GM12878 (cell line): Measurements from ENCODE around the gene YTHDC1. TPM values are rescaled to one million over a fixed set of nuclear protein-coding genes. Genes with fewer than 3 reads are reported as not detected.

Source experiments
- ATAC-seq: fragments of 200-7000 bp; cut with Tn5 transposase; 3 replicates; pipeline ENCODE4 v1.9.1; 2020; ENCODE audit warnings: mild to moderate bottlenecking, moderate library complexity
- BruUV-seq: library from RNA; stranded (reverse); fragments of 400-500 nt; replicated peaks from 2 replicates; lab custom pipeline; 2021; lab: Mats Ljungman, UMichigan
- CTCF ChIA-PET: fragments of 300-600 bp; sonication (Branson Sonifier 250); formaldehyde crosslinking; extraction: SDS; loops from one replicate; lab custom pipeline; 2021; ENCODE audit warnings: inconsistent platforms; lab: Yijun Ruan, JAX
- POLR2A ChIA-PET: fragments of 350-600 bp; formaldehyde crosslinking; extraction: SDS; loops from one replicate; lab custom pipeline; 2021; ENCODE audit warnings: inconsistent platforms; lab: Charles Lee
- RAD21 ChIA-PET: fragments of 300-600 bp; sonication (Branson Sonifier 250); formaldehyde crosslinking; loops from one replicate; lab custom pipeline; 2023; ENCODE audit warnings: antibody characterized with exemption; ENCODE audit not compliant: unreplicated experiment; lab: Charles Lee
- SMC1A ChIA-PET: fragments of 300-600 bp; sonication (Branson Sonifier 250); formaldehyde crosslinking; loops from one replicate; lab custom pipeline; 2023; ENCODE audit not compliant: unreplicated experiment, uncharacterized antibody; lab: Charles Lee
- DNase-seq: peaks from one replicate; pipeline ENCODE4 v3.0.0-alpha.2; 2011; ENCODE audit warnings: low read depth, low spot score
- FAIRE-seq: peaks from 3 replicates; lab custom pipeline; 2011; peaks lifted over from hg19 to GRCh38; lab: Jason Lieb, UNC
- H2AFZ ChIP-seq: 2 replicates; pipeline ENCODE4 v1.6.0; 2011; ENCODE audit warnings: low read depth, low read length, control low read depth; ENCODE audit not compliant: control insufficient read depth
- H3K27ac ChIP-seq: 2 replicates; pipeline ENCODE4 v1.5.1; 2011; ENCODE audit warnings: control low read depth; ENCODE audit not compliant: control insufficient read depth, insufficient read depth
- H3K27me3 ChIP-seq, 2 experiments: replicated peaks in 1 of 2; 2 replicates each; pipeline versions ENCODE4 v1.6.0 to v1.6.1; 2011; ENCODE audit warnings: low read length in 1 of 2; ENCODE audit not compliant: control insufficient read depth in 2 of 2, insufficient read depth in 2 of 2
- H3K36me3 ChIP-seq, 2 experiments: 2 replicates each; pipeline ENCODE4 v1.5.1; 2011; ENCODE audit warnings: low read length in 1 of 2; ENCODE audit not compliant: control insufficient read depth in 2 of 2, insufficient read depth in 2 of 2
- H3K4me1 ChIP-seq: 2 replicates; pipeline ENCODE4 v1.6.1; 2011; ENCODE audit warnings: mild to moderate bottlenecking, low read length, moderate library complexity, mixed read lengths; ENCODE audit not compliant: control insufficient read depth, insufficient read depth
- H3K4me2 ChIP-seq: 2 replicates; pipeline ENCODE4 v1.6.0; 2011; ENCODE audit warnings: control low read depth; ENCODE audit not compliant: control insufficient read depth, insufficient read depth
- H3K4me3 ChIP-seq: fragments of 200-600 bp; sonication (generic); 2 replicates; pipeline ENCODE4 v1.5.1; 2016
- H3K79me2 ChIP-seq: 2 replicates; pipeline ENCODE4 v1.6.0; 2011; ENCODE audit warnings: low read length; ENCODE audit not compliant: control insufficient read depth, insufficient read depth
- H3K9ac ChIP-seq: 2 replicates; pipeline ENCODE4 v1.8.0; 2011; ENCODE audit warnings: low read length, control low read depth, mixed read lengths; ENCODE audit not compliant: control insufficient read depth, insufficient read depth
- H3K9me3 ChIP-seq: replicated peaks from 3 replicates; pipeline ENCODE4 v1.5.1; 2011; ENCODE audit warnings: mild to moderate bottlenecking, low read length; ENCODE audit not compliant: control insufficient read depth, insufficient read depth
- H4K20me1 ChIP-seq: 2 replicates; pipeline ENCODE4 v1.6.0; 2011; ENCODE audit not compliant: control insufficient read depth, insufficient read depth
- IKZF1 ChIP-seq: fragments of 450-650 bp; conservative IDR thresholded peaks from 2 replicates; pipeline ENCODE4 v1.6.1; 2017; ENCODE audit warnings: antibody characterized with exemption, mild to moderate bottlenecking
- KDM1A ChIP-seq: fragments of 200-600 bp; sonication (generic); IDR thresholded peaks from 2 replicates; pipeline ENCODE4 v1.6.1; 2016; ENCODE audit warnings: borderline replicate concordance
- STAT1 ChIP-seq: fragments of 450-650 bp; conservative IDR thresholded peaks from 2 replicates; pipeline ENCODE4 v1.6.1; 2014; ENCODE audit warnings: antibody characterized with exemption, mild to moderate bottlenecking
- TCF12 ChIP-seq: IDR thresholded peaks from 2 replicates; pipeline ENCODE4 v1.6.1; 2011; ENCODE audit warnings: low read depth, mild to moderate bottlenecking, low read length
- ZBED1 ChIP-seq: IDR thresholded peaks from 2 replicates; pipeline ENCODE4 v1.6.1; 2016; ENCODE audit warnings: borderline replicate concordance
- WGBS: methylation state at CpG from one replicate; pipeline ENCODE4 v1.1.6; 2016; ENCODE audit warnings: low lambda C conversion rate; ENCODE audit not compliant: insufficient replicate concordance, insufficient coverage; ENCODE audit errors: missing lambda C conversion rate; 5-methylcytosine and 5-hydroxymethylcytosine counted together
- in situ Hi-C: fragments of 300-500 bp; cut with MboI; formaldehyde crosslinking; loops from 9 replicates; pipeline ENCODE4 v1.14.3; 2018; ENCODE audit warnings: mixed read lengths
- intact Hi-C: fragments of 100-400 bp; cut with micrococcal nuclease; formaldehyde crosslinking; loops from one replicate; pipeline ENCODE4 v1.14.2; 2022; ENCODE audit not compliant: unreplicated experiment
- polyA plus RNA-seq, 11 experiments: library from polyadenylated mRNA; depleted of rRNA in 4 of 11; unstranded in 6 of 11; stranded (reverse) in 5 of 11; fragments of >200 nt; fragmentation: Nextera tagmentation in 4 of 11; fragmentation: Illumina TruSeq in 1 of 11; extraction: Ambion mirVana in 4 of 11; extraction: Trizol in 1 of 11; gene quantifications; 1 replicate in 1 of 11; 2 replicates in 10 of 11; pipeline versions ENCODE4 v1.2.1 to v1.2.3, GENCODE V29; 2011 to 2016; ENCODE audit warnings: inconsistent platforms in 2 of 11, missing spikeins in 2 of 11, low read depth in 1 of 11
- total RNA-seq, 4 experiments: library from RNA; depleted of rRNA in 3 of 4; stranded (reverse); fragments of >200 nt in 3 of 4; fragmentation: Illumina TruSeq in 1 of 4; extraction: Trizol in 1 of 4; gene quantifications; 2 replicates each; pipeline versions ENCODE4 v1.2.1 to v1.2.3, GENCODE V29; 2013 to 2021
- TF ChIP-seq, protein P1 (sequence below): fragments of 450-650 bp; IDR thresholded peaks from 2 replicates; pipeline ENCODE4 v1.6.1; 2018; ENCODE audit warnings: borderline replicate concordance, mild to moderate bottlenecking; ENCODE audit not compliant: partially characterized antibody

YTHDC1 gene
- total and polyA plus RNA-seq, 10 of the 15 experiments (the other 5 are each of a cell fraction or from before 2014, with no cell fraction given) = 18.7 to 83.2 (median 47.5) TPM

DNA sequence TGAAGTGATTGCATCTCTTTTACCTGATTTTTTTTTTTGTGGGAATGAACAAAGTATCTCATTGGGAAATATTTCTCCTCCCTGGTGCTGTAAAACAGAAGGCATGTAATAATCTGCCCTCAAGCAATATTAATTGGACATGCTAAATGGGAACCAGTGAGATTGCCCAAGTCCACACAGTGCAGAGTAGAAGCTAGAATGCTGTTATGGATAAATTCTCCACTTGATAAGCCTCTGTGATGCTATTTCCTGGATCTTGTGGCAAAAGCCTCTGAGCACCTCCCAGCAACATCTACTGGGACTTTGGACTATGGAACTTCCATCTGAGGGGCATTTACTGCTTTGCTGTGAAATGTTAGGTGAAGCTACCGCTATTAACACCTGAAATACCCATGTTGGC lies 46.9 kb upstream of the YTHDC1 start:
- ChIA-PET CTCF (interaction anchor here (0.6 kb wide), 1 partner anchor 14 kb away, joined by 3 read pairs; no protein-coding TSS in a partner anchor), SMC1A (interaction anchor here (0.6 kb wide), 1 partner anchor 25 kb away, joined by 3 read pairs; no protein-coding TSS in a partner anchor), POLR2A (no interaction called here), RAD21 (no interaction called here)
- no peaks in the 10 kb centered on the region for H3K79me2 ChIP-seq
- no peak for TF ChIP-seq IKZF1
- TF ChIP-seq, protein P1, sequence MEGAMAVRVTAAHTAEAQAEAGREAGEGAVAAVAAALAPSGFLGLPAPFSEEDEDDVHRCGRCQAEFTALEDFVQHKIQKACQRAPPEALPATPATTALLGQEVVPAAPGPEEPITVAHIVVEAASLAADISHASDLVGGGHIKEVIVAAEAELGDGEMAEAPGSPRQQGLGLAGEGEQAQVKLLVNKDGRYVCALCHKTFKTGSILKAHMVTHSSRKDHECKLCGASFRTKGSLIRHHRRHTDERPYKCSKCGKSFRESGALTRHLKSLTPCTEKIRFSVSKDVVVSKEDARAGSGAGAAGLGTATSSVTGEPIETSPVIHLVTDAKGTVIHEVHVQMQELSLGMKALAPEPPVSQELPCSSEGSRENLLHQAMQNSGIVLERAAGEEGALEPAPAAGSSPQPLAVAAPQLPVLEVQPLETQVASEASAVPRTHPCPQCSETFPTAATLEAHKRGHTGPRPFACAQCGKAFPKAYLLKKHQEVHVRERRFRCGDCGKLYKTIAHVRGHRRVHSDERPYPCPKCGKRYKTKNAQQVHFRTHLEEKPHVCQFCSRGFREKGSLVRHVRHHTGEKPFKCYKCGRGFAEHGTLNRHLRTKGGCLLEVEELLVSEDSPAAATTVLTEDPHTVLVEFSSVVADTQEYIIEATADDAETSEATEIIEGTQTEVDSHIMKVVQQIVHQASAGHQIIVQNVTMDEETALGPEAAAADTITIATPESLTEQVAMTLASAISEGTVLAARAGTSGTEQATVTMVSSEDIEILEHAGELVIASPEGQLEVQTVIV = no peak
- TF ChIP-seq KDM1A = no peak
- no peak for TF ChIP-seq TCF12
- no peak for TF ChIP-seq ZBED1
- no peak for TF ChIP-seq STAT1
- in situ Hi-C loops = loop anchor here (25.0 kb wide), 1 partner anchor 241 kb away; no protein-coding TSS in a partner anchor
- H3K36me3 ChIP-seq = no peaks in the 10 kb centered on the region
- FAIRE-seq = no peak
- no peak overlapping the region for H3K4me2 ChIP-seq
- WGBS = 80% methylated on average over 1 of the region's 1 CpG
- no peaks in the 10 kb centered on the region for H3K9me3 ChIP-seq
- H2AFZ ChIP-seq = no peak overlapping the region
- no peak for DNase-seq
- no peak overlapping the region for H3K9ac ChIP-seq
- H3K4me1 ChIP-seq = no peaks in the 10 kb centered on the region
- H3K4me3 ChIP-seq = no peak overlapping the region
- no peaks in the 10 kb centered on the region for H3K27me3 ChIP-seq
- no peak for ATAC-seq
- no TSS peak for BruUV-seq
- H4K20me1 ChIP-seq = no peaks in the 10 kb centered on the region
- intact Hi-C loops = no loop called here
- H3K27ac ChIP-seq = no peak overlapping the region
